CD4-positive, alpha-beta T cell (primary cell): ENCODE measurements around the gene GOLPH3L. TPM values are rescaled to one million over a fixed set of nuclear protein-coding genes. Genes with fewer than 3 reads are reported as not detected.

Experiments used
- ATAC-seq: fragments of 200-7000 bp; cut with Tn5 transposase; one replicate; pipeline ENCODE4 v1.10.0; 2022; ENCODE audit warnings: mild to moderate bottlenecking; ENCODE audit not compliant: poor library complexity
- CTCF ChIA-PET: fragments of 350-600 bp; sonication (Branson Sonifier 250); formaldehyde crosslinking; loops from one replicate; lab custom pipeline; 2021; ENCODE audit warnings: antibody characterized with exemption, inconsistent platforms; lab: Charles Lee
- POLR2A ChIA-PET: fragments of 350-600 bp; sonication (Branson Sonifier 250); formaldehyde crosslinking; loops from one replicate; lab custom pipeline; 2021; ENCODE audit warnings: antibody characterized with exemption, inconsistent platforms; lab: Charles Lee
- DNase-seq, 14 experiments: peaks; one replicate each; pipeline ENCODE4 v3.0.0-alpha.2; 2013 to 2020; ENCODE audit warnings: mixed read lengths in 2 of 14
- H3K27ac ChIP-seq, 2 donors: one replicate each; pipeline versions ENCODE4 v1.5.1 to v1.7.0; 2013; ENCODE audit warnings: low read length in 2 of 2, low read depth in 1 of 2, mild to moderate bottlenecking in 1 of 2
- H3K27me3 ChIP-seq, 2 experiments: 1 replicate in 1 of 2; 2 replicates in 1 of 2; pipeline versions ENCODE4 v1.6.1 to v1.7.0; 2013; ENCODE audit warnings: low read length in 2 of 2, control low read depth in 1 of 2, mild to moderate bottlenecking in 1 of 2, moderate library complexity in 1 of 2; ENCODE audit not compliant: insufficient read depth in 2 of 2, control insufficient read depth in 1 of 2
- H3K36me3 ChIP-seq: one replicate; pipeline ENCODE4 v1.6.1; 2013; ENCODE audit warnings: low read length, control low read depth; ENCODE audit not compliant: insufficient read depth
- H3K4me1 ChIP-seq: one replicate; pipeline ENCODE4 v1.6.1; 2013; ENCODE audit warnings: low read length, control low read depth; ENCODE audit not compliant: insufficient read depth
- H3K4me3 ChIP-seq: one replicate; pipeline ENCODE4 v1.5.1; 2013; ENCODE audit warnings: mild to moderate bottlenecking, low read length, moderate library complexity
- H3K9me3 ChIP-seq, 2 experiments: 1 replicate in 1 of 2; 2 replicates in 1 of 2; pipeline versions ENCODE4 v1.6.1 to v1.7.0; 2013; ENCODE audit warnings: low read length in 2 of 2, mild to moderate bottlenecking in 2 of 2, control low read depth in 1 of 2, moderate library complexity in 1 of 2; ENCODE audit not compliant: control insufficient read depth in 1 of 2, insufficient read depth in 1 of 2
- H3K27ac Mint-ChIP-seq: one replicate; pipeline ENCODE4 v1.8.0; 2020; ENCODE audit warnings: mixed read lengths
- H3K27me3 Mint-ChIP-seq: one replicate; pipeline ENCODE4 v1.8.0; 2021; ENCODE audit warnings: mixed read lengths
- H3K36me3 Mint-ChIP-seq: one replicate; pipeline ENCODE4 v1.8.0; 2021; ENCODE audit warnings: low read depth, mixed read lengths
- H3K4me1 Mint-ChIP-seq: one replicate; pipeline ENCODE4 v1.8.0; 2021; ENCODE audit warnings: low read depth, mixed read lengths
- H3K4me3 Mint-ChIP-seq: one replicate; pipeline ENCODE4 v1.8.0; 2020; ENCODE audit warnings: mild to moderate bottlenecking, mixed read lengths
- H3K9me3 Mint-ChIP-seq: one replicate; pipeline ENCODE4 v1.8.0; 2020; ENCODE audit warnings: mixed read lengths
- intact Hi-C, 2 experiments: fragments of 100-400 bp; cut with DNase I in 1 of 2; cut with micrococcal nuclease in 1 of 2; formaldehyde crosslinking; loops; one replicate each; pipeline versions ENCODE4 v1.15.1 to v1.9.0; 2023 to 2025; cut with DNase I, micrococcal nuclease
- total RNA-seq, 174 experiments: library from RNA in 2 of 174; stranded (reverse) in 2 of 174; gene quantifications; one replicate each; pipeline ENCODE4 v1.2.3 and lab custom pipeline; 2021 to 2026
- TF ChIP-seq, protein P1 (sequence below): fragments of 200-600 bp; IDR thresholded peaks from one replicate; pipeline ENCODE4 v1.8.0; 2022; ENCODE audit warnings: antibody characterized with exemption, mild to moderate bottlenecking

Gene GOLPH3L
- total RNA-seq, 2 experiments from 2014 or later: 2.4 to 2.6 TPM

GRCh38 chr1:150621497-150622302 is 75.3 kb downstream of the GOLPH3L start:
- H3K4me3 ChIP-seq: no peak overlapping the region
- Mint-ChIP-seq H3K4me1 (peaks cover 60% of the 10 kb centered on the region), H3K27ac (peak overlapping the region; percentile 73), H3K4me3 (peak overlapping the region; percentile 4), H3K9me3 (no peaks in the 10 kb centered on the region), H3K36me3 (peaks cover 73% of the 10 kb centered on the region), H3K27me3 (no peaks in the 10 kb centered on the region)
- ATAC-seq: peak; percentile 78
- no peaks in the 10 kb centered on the region for H3K9me3 ChIP-seq
- intact Hi-C loops: loop anchor here (1.0 to 10.0 kb wide), 6 partner anchors 10 to 533 kb away; partner anchors contain the start of genes MCL1 (in 1 of the 2) and TNFAIP8L2 (in 1 of the 2)
- peaks cover 30% of the 10 kb centered on the region for H3K4me1 ChIP-seq
- POLR2A ChIA-PET: interaction anchor here (2.6 to 14.1 kb wide), 3 partner anchors 8 to 57 kb away, joined by 18 to 501 read pairs (median 51); partner anchors contain the start of genes ENSA and MCL1
- peak; percentile 45 to 85 (median 58) for DNase-seq
- no peaks in the 10 kb centered on the region for H3K27me3 ChIP-seq
- H3K36me3 ChIP-seq: peaks cover 66% of the 10 kb centered on the region
- H3K27ac ChIP-seq: peak overlapping the region; percentile 23 to 38
- TF ChIP-seq, protein P1, sequence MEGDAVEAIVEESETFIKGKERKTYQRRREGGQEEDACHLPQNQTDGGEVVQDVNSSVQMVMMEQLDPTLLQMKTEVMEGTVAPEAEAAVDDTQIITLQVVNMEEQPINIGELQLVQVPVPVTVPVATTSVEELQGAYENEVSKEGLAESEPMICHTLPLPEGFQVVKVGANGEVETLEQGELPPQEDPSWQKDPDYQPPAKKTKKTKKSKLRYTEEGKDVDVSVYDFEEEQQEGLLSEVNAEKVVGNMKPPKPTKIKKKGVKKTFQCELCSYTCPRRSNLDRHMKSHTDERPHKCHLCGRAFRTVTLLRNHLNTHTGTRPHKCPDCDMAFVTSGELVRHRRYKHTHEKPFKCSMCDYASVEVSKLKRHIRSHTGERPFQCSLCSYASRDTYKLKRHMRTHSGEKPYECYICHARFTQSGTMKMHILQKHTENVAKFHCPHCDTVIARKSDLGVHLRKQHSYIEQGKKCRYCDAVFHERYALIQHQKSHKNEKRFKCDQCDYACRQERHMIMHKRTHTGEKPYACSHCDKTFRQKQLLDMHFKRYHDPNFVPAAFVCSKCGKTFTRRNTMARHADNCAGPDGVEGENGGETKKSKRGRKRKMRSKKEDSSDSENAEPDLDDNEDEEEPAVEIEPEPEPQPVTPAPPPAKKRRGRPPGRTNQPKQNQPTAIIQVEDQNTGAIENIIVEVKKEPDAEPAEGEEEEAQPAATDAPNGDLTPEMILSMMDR: peak; percentile 67
- CTCF ChIA-PET: interaction anchor here (0.6 to 7.3 kb wide), 13 partner anchors 8 to 436 kb away, joined by 3 to 131 read pairs (median 5); partner anchors contain the start of genes ENSA and MCL1

GRCh38 chr1:150620919-150621318 is 76.0 kb downstream of the GOLPH3L start:
- H3K27me3 ChIP-seq: no peaks in the 10 kb centered on the region
- TF ChIP-seq, protein P1: no peak
- peak overlapping the region in 1 of 2 donors; percentile 13 for H3K27ac ChIP-seq
- CTCF ChIA-PET: interaction anchor here (0.6 to 7.3 kb wide), 14 partner anchors 8 to 437 kb away, joined by 3 to 131 read pairs (median 5); partner anchors contain the start of genes ENSA and MCL1
- Mint-ChIP-seq H3K9me3 (no peaks in the 10 kb centered on the region), H3K36me3 (peaks cover 73% of the 10 kb centered on the region), H3K27me3 (no peaks in the 10 kb centered on the region), H3K4me3 (no peak overlapping the region), H3K4me1 (peaks cover 64% of the 10 kb centered on the region), H3K27ac (peak overlapping the region; percentile 73)
- no peak for DNase-seq
- ATAC-seq: no peak
- peaks cover 58% of the 10 kb centered on the region for H3K36me3 ChIP-seq
- POLR2A ChIA-PET: interaction anchor here (1.3 to 14.1 kb wide), 4 partner anchors 8 to 56 kb away, joined by 5 to 501 read pairs (median 34); partner anchors contain the start of genes ENSA and MCL1
- intact Hi-C loops: loop anchor here (1.0 to 10.0 kb wide), 5 partner anchors 10 to 534 kb away; partner anchors contain the start of gene TNFAIP8L2 (in 1 of the 2)
- H3K9me3 ChIP-seq: no peaks in the 10 kb centered on the region
- H3K4me1 ChIP-seq: peaks cover 30% of the 10 kb centered on the region
- no peak overlapping the region for H3K4me3 ChIP-seq
